Activated CD4-positive, alpha-beta T cell treated with anti-CD3 and anti-CD28 coated beads for 36 hours (primary cell): Measurements from ENCODE around the gene CD44. TPM values are rescaled to one million over a fixed set of nuclear protein-coding genes. Genes with fewer than 3 reads are reported as not detected.

Experiments
- ATAC-seq: fragments of 200-7000 bp; cut with Tn5 transposase; one replicate; pipeline ENCODE4 v1.10.0; 2021; ENCODE audit warnings: mild to moderate bottlenecking, moderate library complexity
- CTCF ChIA-PET: fragments of 350-600 bp; sonication (Branson Sonifier 250); formaldehyde crosslinking; loops from one replicate; lab custom pipeline; 2021; ENCODE audit warnings: antibody characterized with exemption; lab: Charles Lee
- POLR2A ChIA-PET: fragments of 350-600 bp; sonication (Branson Sonifier 250); formaldehyde crosslinking; loops from one replicate; lab custom pipeline; 2021; ENCODE audit warnings: antibody characterized with exemption, inconsistent platforms; lab: Charles Lee
- DNase-seq: peaks from one replicate; pipeline ENCODE4 v3.0.0-alpha.2; 2020
- H3K27ac Mint-ChIP-seq: one replicate; pipeline ENCODE4 v1.8.0; 2021; ENCODE audit warnings: mixed read lengths
- H3K27me3 Mint-ChIP-seq: one replicate; pipeline ENCODE4 v1.8.0; 2021; ENCODE audit warnings: mixed read lengths
- H3K36me3 Mint-ChIP-seq: one replicate; pipeline ENCODE4 v1.8.0; 2021; ENCODE audit warnings: low read depth, mixed read lengths
- H3K4me1 Mint-ChIP-seq: one replicate; pipeline ENCODE4 v1.8.0; 2021; ENCODE audit warnings: mixed read lengths
- H3K4me3 Mint-ChIP-seq: one replicate; pipeline ENCODE4 v1.8.0; 2021; ENCODE audit warnings: mild to moderate bottlenecking, moderate library complexity, mixed read lengths
- H3K9me3 Mint-ChIP-seq: one replicate; pipeline ENCODE4 v1.8.0; 2021; ENCODE audit warnings: low read depth, mixed read lengths
- intact Hi-C, 2 experiments: fragments of 100-400 bp; cut with DNase I in 1 of 2; cut with micrococcal nuclease in 1 of 2; formaldehyde crosslinking; loops; one replicate each; pipeline versions ENCODE4 v1.14.2 to v1.15.1; 2022 to 2024; cut with DNase I, micrococcal nuclease
- total RNA-seq, 2 experiments: library from RNA; stranded (reverse); gene quantifications; one replicate each; pipeline ENCODE4 v1.2.3, GENCODE V29; 2021

CD44 gene
- total RNA-seq, 2 experiments from 2014 or later = 357 to 435 TPM

DNA sequence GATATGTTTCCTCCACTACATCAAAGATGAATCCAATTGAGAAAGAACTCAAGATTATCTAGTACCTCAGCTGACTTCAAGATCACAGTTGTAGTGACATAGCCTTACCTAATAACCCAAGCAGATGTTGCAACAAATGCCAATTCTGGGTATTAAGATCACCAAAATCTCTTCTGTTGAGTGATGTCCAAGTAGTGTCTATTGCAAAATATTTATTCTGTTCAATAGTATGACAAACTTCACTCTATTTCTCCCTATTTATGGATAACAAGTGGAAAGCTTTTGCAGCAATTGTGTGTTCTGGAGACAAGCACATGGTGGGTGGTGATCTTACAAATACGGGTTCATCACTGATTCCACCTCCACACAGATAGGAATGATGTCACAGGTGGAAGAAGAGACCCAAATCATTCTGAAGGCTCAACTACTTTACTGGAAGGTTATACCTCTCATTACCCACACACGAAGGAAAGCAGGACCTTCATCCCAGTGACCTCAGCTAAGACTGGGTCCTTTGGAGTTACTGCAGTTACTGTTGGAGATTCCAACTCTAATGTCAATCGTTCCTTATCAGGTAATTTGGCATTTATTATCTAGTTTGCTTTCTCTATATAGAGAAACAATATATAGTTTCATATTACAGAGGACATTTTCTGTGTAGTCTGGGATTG, 72.0 kb downstream of the CD44 start:
- intact Hi-C loops = no loop called here
- peaks cover 49% of the 10 kb centered on the region for H3K4me1 Mint-ChIP-seq
- POLR2A ChIA-PET = no interaction called here
- H3K27ac Mint-ChIP-seq = peak overlapping the region; percentile 49
- H3K9me3 Mint-ChIP-seq = peaks cover 15% of the 10 kb centered on the region
- DNase-seq (no peak), ATAC-seq (no peak)
- no peak overlapping the region for H3K4me3 Mint-ChIP-seq
- peaks cover 94% of the 10 kb centered on the region for H3K36me3 Mint-ChIP-seq
- no peaks in the 10 kb centered on the region for H3K27me3 Mint-ChIP-seq
- CTCF ChIA-PET = no interaction called here

DNA sequence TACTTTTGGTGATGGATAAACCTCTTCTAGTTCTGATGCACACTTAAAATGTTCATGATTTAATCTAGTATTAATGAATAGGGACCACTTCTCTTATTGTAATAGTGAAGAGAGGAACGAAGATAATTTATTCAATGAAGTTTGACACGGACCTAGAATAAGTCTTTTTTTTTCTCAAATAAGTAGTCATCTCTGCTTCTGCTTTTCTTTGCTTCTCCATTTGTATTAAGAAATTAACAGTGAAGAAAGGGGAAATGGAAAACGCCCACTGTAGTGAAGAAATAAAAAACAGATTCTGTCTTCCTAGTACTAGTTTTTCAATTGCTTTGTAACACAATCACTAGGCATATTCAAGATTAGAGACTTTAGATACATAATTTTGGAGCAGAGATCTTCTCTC, 73.0 kb downstream of the CD44 start:
- no peak for ATAC-seq
- no peaks in the 10 kb centered on the region for H3K27me3 Mint-ChIP-seq
- CTCF ChIA-PET = interaction anchor here (0.6 to 0.8 kb wide), 2 partner anchors 138 to 165 kb away, joined by 4 to 5 read pairs; no protein-coding TSS in a partner anchor
- no peak overlapping the region for H3K4me3 Mint-ChIP-seq
- peak overlapping the region; percentile 71 for H3K27ac Mint-ChIP-seq
- H3K4me1 Mint-ChIP-seq = peaks cover 59% of the 10 kb centered on the region
- no peak for DNase-seq
- H3K36me3 Mint-ChIP-seq = peaks cover 94% of the 10 kb centered on the region
- POLR2A ChIA-PET = interaction anchor here (0.7 kb wide), 1 partner anchor 119 kb away, joined by 8 read pairs; no protein-coding TSS in a partner anchor
- intact Hi-C loops = loop anchor here in 1 of 2 experiments (2.0 kb wide), 1 partner anchor 15 kb away; no protein-coding TSS in a partner anchor
- H3K9me3 Mint-ChIP-seq = peaks cover 15% of the 10 kb centered on the region

DNA sequence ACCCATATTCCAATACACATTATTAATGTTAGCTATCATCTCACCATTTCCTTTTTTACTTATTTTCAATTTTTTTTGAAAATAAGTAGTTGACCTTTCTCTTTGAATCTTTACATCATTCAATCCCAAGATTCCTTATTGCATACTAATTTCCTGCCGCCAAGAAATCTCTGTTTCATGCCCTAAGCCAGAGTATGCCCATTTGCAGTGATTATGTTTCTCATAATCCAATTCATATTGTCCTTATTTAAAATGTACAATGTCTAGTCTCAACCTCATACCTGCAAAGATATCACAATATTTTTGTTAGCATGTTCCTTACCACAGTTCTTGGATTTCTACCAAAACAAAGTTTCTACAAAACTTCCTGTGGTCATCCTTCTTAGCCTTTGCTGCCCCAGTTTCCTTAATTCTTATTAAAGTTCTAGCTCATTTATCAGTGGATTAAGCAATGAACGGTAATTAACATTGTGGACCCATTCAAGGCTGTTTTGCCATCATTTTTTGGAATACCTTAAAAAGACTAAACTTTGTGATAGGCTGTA, 75.3 kb downstream of the CD44 start:
- no peak for DNase-seq
- intact Hi-C loops = loop anchor here (2.0 kb wide), 2 partner anchors 37 to 67 kb away; no protein-coding TSS in a partner anchor
- Mint-ChIP-seq H3K9me3 (peaks cover 9% of the 10 kb centered on the region), H3K4me1 (peaks cover 72% of the 10 kb centered on the region), H3K27ac (peak overlapping the region; percentile 86), H3K36me3 (peaks cover 93% of the 10 kb centered on the region), H3K27me3 (no peaks in the 10 kb centered on the region), H3K4me3 (peak overlapping the region; percentile 5)
- POLR2A ChIA-PET = interaction anchor here (0.6 to 0.7 kb wide), 4 partner anchors 37 to 1321 kb away, joined by 5 to 12 read pairs (median 7); no protein-coding TSS in a partner anchor
- CTCF ChIA-PET = interaction anchor here (0.6 to 0.9 kb wide), 6 partner anchors 30 to 288 kb away, joined by 3 to 6 read pairs (median 3); no protein-coding TSS in a partner anchor
- no peak for ATAC-seq

DNA sequence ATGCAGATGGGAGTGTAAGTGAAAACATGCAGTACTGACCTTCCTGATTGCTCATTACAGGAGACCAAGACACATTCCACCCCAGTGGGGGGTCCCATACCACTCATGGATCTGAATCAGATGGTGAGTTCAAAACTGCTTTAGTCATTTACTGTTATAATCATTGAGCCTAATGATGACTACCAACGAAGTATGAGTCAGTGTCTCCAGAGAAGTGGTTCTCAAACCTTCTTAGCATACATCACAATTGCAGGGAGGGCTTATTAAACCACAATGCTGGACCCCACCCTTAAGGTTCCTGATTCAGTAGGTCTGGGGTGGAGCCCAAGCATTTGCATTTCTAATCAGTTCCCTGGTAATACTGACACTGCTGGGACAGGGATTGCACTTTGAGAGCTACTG, 75.8 kb downstream of the CD44 start:
- peak overlapping the region; percentile 5 for H3K4me3 Mint-ChIP-seq
- H3K9me3 Mint-ChIP-seq = peaks cover 6% of the 10 kb centered on the region
- peak overlapping the region; percentile 86 for H3K27ac Mint-ChIP-seq
- no peaks in the 10 kb centered on the region for H3K27me3 Mint-ChIP-seq
- ATAC-seq = peak; percentile 88
- intact Hi-C loops = loop anchor here (2.0 kb wide), 2 partner anchors 38 to 68 kb away; no protein-coding TSS in a partner anchor
- ChIA-PET CTCF (interaction anchor here (0.7 kb wide), 2 partner anchors 30 to 288 kb away, joined by 3 read pairs; no protein-coding TSS in a partner anchor), POLR2A (no interaction called here)
- peak; percentile 69 for DNase-seq
- H3K36me3 Mint-ChIP-seq = peaks cover 93% of the 10 kb centered on the region
- H3K4me1 Mint-ChIP-seq = peaks cover 72% of the 10 kb centered on the region

DNA sequence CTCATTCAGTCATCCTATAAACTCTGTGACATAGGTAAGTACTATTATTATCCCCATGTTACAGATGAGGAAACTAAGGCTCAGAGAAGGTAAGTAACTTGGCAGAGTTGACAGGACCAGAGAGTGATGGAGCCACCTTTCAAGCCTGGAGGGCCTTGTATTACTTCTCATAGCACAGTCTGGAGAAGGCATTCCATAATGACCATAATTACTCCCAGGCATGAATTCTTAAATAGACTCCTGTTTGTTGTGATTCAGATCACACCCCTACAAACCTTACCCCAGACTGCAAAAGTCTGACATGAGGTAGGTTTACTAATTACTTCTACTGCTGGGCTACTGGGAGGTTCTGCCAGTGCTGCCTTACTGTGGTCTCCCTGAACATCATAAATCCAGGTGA, 77.0 kb downstream of the CD44 start:
- peaks cover 88% of the 10 kb centered on the region for H3K36me3 Mint-ChIP-seq
- peak overlapping the region; percentile 79 for H3K27ac Mint-ChIP-seq
- no peak overlapping the region for H3K4me3 Mint-ChIP-seq
- H3K27me3 Mint-ChIP-seq = no peaks in the 10 kb centered on the region
- ATAC-seq (no peak), DNase-seq (no peak)
- intact Hi-C loops = loop anchor here (2.0 kb wide), 2 partner anchors 39 to 69 kb away; no protein-coding TSS in a partner anchor
- H3K4me1 Mint-ChIP-seq = peaks cover 65% of the 10 kb centered on the region
- POLR2A ChIA-PET = no interaction called here
- CTCF ChIA-PET = no interaction called here
- peaks cover 1% of the 10 kb centered on the region for H3K9me3 Mint-ChIP-seq

DNA sequence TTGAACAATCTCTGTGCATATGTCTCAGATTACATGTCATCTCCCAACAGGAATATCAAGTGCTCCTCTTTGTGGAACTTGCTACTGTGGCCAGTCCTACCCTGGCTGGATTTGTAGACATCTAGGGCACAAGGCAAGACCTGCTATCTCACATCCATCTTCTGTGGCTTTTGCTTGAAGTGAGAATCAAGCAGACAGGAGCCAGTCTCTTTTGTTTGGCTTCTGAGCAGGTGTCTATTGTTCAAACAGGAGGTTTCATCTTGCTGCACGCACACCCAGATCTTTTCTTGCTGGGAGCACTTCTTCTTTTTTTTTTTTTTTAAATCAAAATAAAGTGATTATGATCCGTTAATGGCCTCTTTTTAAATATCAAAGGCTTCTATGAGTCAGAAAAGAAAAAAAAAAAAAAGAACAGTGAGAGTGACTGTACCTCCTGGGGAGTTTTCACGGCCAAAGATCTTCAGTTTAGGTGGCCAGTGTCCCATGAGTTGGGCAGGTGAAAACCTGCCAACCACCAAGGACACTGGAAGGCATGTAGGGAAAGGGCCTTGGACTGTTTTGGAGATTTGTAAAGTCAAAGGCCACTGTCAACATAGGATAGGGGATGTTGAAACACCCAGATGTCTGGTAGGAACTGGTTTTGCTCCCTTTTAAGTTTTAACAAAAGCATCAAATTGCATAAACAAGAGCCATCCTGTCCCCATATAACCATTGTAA, 78.1 kb downstream of the CD44 start:
- DNase-seq = no peak
- Mint-ChIP-seq H3K27ac (peak overlapping the region; percentile 79), H3K4me3 (no peak overlapping the region), H3K4me1 (peaks cover 56% of the 10 kb centered on the region), H3K36me3 (peaks cover 83% of the 10 kb centered on the region), H3K9me3 (no peaks in the 10 kb centered on the region), H3K27me3 (no peaks in the 10 kb centered on the region)
- POLR2A ChIA-PET = no interaction called here
- CTCF ChIA-PET = interaction anchor here (0.9 kb wide), 1 partner anchor 217 kb away, joined by 3 read pairs; no protein-coding TSS in a partner anchor
- intact Hi-C loops = no loop called here
- peak; percentile 17 for ATAC-seq

DNA sequence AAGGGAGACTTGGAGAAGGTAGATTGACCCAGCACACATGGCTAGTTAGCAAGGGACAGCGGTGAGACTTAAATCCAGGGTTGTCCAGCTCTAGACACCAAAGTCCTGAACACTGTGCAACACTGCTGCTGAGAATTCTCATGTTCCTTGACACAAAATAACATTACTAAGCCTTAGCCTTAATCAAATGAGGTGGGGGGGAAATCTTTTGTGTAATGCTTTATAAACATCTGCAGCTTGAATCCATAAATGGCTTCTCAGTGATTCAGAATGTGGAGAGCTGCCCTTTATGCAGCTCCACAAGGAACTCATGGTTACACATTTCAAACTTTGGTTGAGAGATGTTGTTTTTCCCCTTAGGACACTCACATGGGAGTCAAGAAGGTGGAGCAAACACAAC, 80.0 kb downstream of the CD44 start:
- Mint-ChIP-seq H3K4me3 (no peak overlapping the region), H3K36me3 (peaks cover 82% of the 10 kb centered on the region), H3K27me3 (no peaks in the 10 kb centered on the region), H3K9me3 (no peaks in the 10 kb centered on the region), H3K4me1 (peaks cover 42% of the 10 kb centered on the region), H3K27ac (peak overlapping the region; percentile 51)
- ChIA-PET CTCF (interaction anchor here (1.0 kb wide), 1 partner anchor 20 kb away, joined by 4 read pairs; no protein-coding TSS in a partner anchor), POLR2A (interaction anchor here (0.6 kb wide), 1 partner anchor 22 kb away, joined by 3 read pairs; no protein-coding TSS in a partner anchor)
- no peak for DNase-seq
- intact Hi-C loops = no loop called here
- no peak for ATAC-seq

DNA sequence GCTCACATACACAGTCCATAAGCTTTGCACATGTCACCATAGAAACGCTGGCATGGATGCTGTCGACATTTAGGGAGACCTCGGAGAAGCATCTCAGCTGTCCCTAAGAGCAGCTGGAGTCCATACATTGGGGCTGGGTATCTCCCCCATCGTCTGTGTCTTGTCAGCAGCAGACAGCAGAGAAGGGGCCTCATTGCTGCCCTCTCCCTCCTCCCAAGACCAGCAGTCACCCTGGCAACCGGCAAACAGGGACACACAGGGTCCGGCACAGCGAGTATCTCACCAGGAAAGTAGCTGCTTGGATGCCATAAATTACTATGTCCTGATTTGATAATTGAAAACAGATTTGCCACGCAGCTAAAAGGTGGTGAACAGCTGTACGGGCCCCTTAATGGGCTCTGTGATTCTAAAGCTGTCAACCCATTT, 84.4 kb downstream of the CD44 start:
- Mint-ChIP-seq H3K27me3 (no peaks in the 10 kb centered on the region), H3K4me1 (peaks cover 4% of the 10 kb centered on the region), H3K4me3 (no peak overlapping the region), H3K9me3 (no peaks in the 10 kb centered on the region), H3K27ac (no peak overlapping the region), H3K36me3 (peaks cover 81% of the 10 kb centered on the region)
- ChIA-PET POLR2A (no interaction called here), CTCF (interaction anchor here (0.8 to 1.7 kb wide), 2 partner anchors 14 to 67 kb away, joined by 3 to 5 read pairs; no protein-coding TSS in a partner anchor)
- ATAC-seq (no peak), DNase-seq (no peak)
- intact Hi-C loops = no loop called here

DNA sequence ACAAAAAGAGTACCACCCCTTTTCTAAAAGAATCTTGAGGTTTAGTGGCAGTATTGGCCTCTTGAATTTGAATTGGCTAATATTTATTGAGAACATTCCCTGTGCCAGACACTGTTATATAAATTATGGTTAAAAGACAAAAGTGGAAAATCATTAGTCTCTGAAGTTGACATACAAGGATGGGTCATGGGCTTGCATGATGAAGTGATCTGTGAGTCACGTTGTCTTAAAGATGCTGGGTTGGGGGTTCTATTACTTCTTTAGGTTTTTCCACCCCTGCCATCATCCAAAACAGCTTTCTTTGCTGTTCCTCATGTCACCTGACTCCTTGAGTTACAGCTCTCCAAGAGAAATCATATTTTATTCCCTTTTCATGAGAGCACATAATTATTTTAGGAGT, 85.0 kb downstream of the CD44 start:
- Mint-ChIP-seq H3K36me3 (peaks cover 80% of the 10 kb centered on the region), H3K9me3 (no peaks in the 10 kb centered on the region), H3K27ac (peak overlapping the region; percentile 37), H3K27me3 (no peaks in the 10 kb centered on the region), H3K4me1 (no peaks in the 10 kb centered on the region), H3K4me3 (no peak overlapping the region)
- ATAC-seq = no peak
- CTCF ChIA-PET = interaction anchor here (1.1 to 1.7 kb wide), 2 partner anchors 12 to 14 kb away, joined by 4 to 5 read pairs; no protein-coding TSS in a partner anchor
- no peak for DNase-seq
- intact Hi-C loops = no loop called here
- POLR2A ChIA-PET = no interaction called here

DNA sequence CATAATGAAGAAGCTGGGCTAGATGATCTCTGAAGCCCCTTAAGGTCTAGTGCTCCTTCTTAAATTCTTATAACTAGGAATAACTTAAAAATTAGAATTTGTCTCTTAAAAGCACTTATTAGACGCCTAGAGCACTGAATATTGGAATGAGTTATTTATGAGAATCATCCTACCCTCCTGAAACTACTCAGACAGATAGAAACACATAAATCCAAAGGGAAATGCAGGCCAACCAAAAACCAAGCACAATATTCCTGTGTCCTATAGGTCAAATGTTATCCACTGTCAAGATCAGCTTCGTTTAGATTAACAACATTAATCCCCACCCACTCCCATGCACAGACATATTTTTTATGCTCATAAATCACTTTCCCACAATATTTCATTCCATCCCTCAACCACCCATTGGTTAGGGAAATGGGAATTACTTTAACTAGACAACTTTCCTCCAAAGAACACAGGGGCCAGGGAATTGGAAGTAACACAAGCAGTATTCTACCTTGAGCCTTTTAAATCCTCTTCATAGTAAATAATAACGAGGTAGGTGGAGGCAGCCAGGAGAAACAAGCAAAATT, 87.1 kb downstream of the CD44 start:
- Mint-ChIP-seq H3K9me3 (peaks cover 3% of the 10 kb centered on the region), H3K36me3 (peaks cover 87% of the 10 kb centered on the region), H3K27me3 (no peaks in the 10 kb centered on the region), H3K4me1 (peaks cover 1% of the 10 kb centered on the region), H3K4me3 (no peak overlapping the region), H3K27ac (peak overlapping the region; percentile 33)
- ChIA-PET CTCF (interaction anchor here (0.6 to 1.8 kb wide), 4 partner anchors 10 to 79 kb away, joined by 3 to 5 read pairs (median 3); no protein-coding TSS in a partner anchor), POLR2A (no interaction called here)
- intact Hi-C loops = no loop called here
- DNase-seq = no peak
- no peak for ATAC-seq
